K562 (cell line): Measurements from ENCODE around the gene GLDN. TPM values are rescaled to one million over a fixed set of nuclear protein-coding genes. Genes with fewer than 3 reads are reported as not detected.

Experiments used
- ATAC-seq: fragments of 200-7000 bp; cut with Tn5 transposase; 3 replicates; pipeline ENCODE4 v1.9.1; 2020; ENCODE audit warnings: moderate library complexity
- BruUV-seq: library from RNA; stranded (reverse); fragments of 400-500 nt; replicated peaks from 2 replicates; lab custom pipeline; 2021; lab: Mats Ljungman, UMichigan
- CTCF ChIA-PET: fragments of 300-600 bp; formaldehyde crosslinking; extraction: SDS; loops from one replicate; lab custom pipeline; 2021; ENCODE audit warnings: low intra/inter-chr PET ratio; lab: Yijun Ruan, JAX
- POLR2A ChIA-PET: fragments of 300-600, 350-650 bp; sonication (Branson Sonifier 250); formaldehyde crosslinking; extraction: SDS; loops from one replicate; lab custom pipeline; 2021; ENCODE audit warnings: antibody characterized with exemption, inconsistent platforms; lab: Yijun Ruan, JAX
- DNase-seq, 4 experiments: peaks; one replicate each; pipeline versions ENCODE4 v3.0.0 to v3.0.0-alpha.2; 2011 to 2018; ENCODE audit warnings: low spot score in 3 of 4, mixed read lengths in 3 of 4; ENCODE audit errors: extremely low read depth in 1 of 4
- FAIRE-seq: peaks from 2 replicates; lab custom pipeline; 2011; peaks lifted over from hg19 to GRCh38; lab: Jason Lieb, UNC
- H2AFZ ChIP-seq: 2 replicates; pipeline ENCODE4 v1.6.0; 2011; ENCODE audit warnings: low read depth, low read length, control low read depth, inconsistent platforms
- H3K27ac ChIP-seq: fragments of 200-600 bp; 3 replicates; pipeline ENCODE4 v1.8.0; 2011; ENCODE audit warnings: low read depth, mild to moderate bottlenecking, control low read depth, inconsistent platforms, low read length, moderate library complexity, mixed read lengths; ENCODE audit errors: extremely low read depth
- H3K27me3 ChIP-seq, 2 experiments: fragments of 300-600 bp in 1 of 2; 2 replicates in 1 of 2; 3 replicates in 1 of 2; pipeline versions ENCODE4 v1.6.0 to v1.8.0; 2011; ENCODE audit warnings: inconsistent platforms in 2 of 2, low read length in 2 of 2, mild to moderate bottlenecking in 1 of 2, mixed read lengths in 1 of 2, moderate library complexity in 1 of 2; ENCODE audit not compliant: control insufficient read depth in 2 of 2, insufficient read depth in 2 of 2
- H3K36me3 ChIP-seq: fragments of 300-600 bp; 3 replicates; pipeline ENCODE4 v1.8.0; 2011; ENCODE audit warnings: mild to moderate bottlenecking, low read length, inconsistent platforms; ENCODE audit not compliant: control insufficient read depth, insufficient read depth
- H3K4me1 ChIP-seq, 2 experiments: fragments of 200-600 bp in 1 of 2; replicated peaks in 1 of 2; 2 replicates in 1 of 2; 3 replicates in 1 of 2; pipeline versions ENCODE4 v1.5.1 to v1.8.0; 2011; ENCODE audit warnings: inconsistent platforms in 2 of 2, low read length in 2 of 2, mild to moderate bottlenecking in 1 of 2, mixed read lengths in 1 of 2, moderate library complexity in 1 of 2; ENCODE audit not compliant: control insufficient read depth in 2 of 2, insufficient read depth in 2 of 2
- H3K4me2 ChIP-seq: 2 replicates; pipeline ENCODE4 v1.6.1; 2011; ENCODE audit warnings: low read length, control low read depth, inconsistent platforms, mixed read lengths; ENCODE audit not compliant: insufficient read depth
- H3K4me3 ChIP-seq: fragments of 200-600 bp; sonication (generic), shearing (Covaris generic); 2 replicates; pipeline ENCODE4 v1.5.1; 2016; ENCODE audit warnings: control low read depth, inconsistent platforms
- H3K79me2 ChIP-seq: fragments of 200-600 bp; 3 replicates; pipeline ENCODE4 v1.8.0; 2011; ENCODE audit warnings: low read length, inconsistent platforms; ENCODE audit not compliant: control insufficient read depth, insufficient read depth
- H3K9ac ChIP-seq, 2 experiments: 2 replicates each; pipeline versions ENCODE4 v1.6.0 to v1.6.1; 2011; ENCODE audit warnings: low read depth in 2 of 2, low read length in 2 of 2, control low read depth in 1 of 2, inconsistent platforms in 1 of 2, mild to moderate bottlenecking in 1 of 2, mixed read lengths in 1 of 2; ENCODE audit not compliant: insufficient read depth in 1 of 2
- H3K9me1 ChIP-seq: one replicate; pipeline ENCODE4 v1.6.0; 2011; ENCODE audit warnings: inconsistent platforms, mild to moderate bottlenecking, low read length, moderate library complexity; ENCODE audit not compliant: control insufficient read depth, insufficient read depth
- H3K9me3 ChIP-seq: replicated peaks from 2 replicates; pipeline ENCODE4 v1.5.1; 2011; ENCODE audit warnings: low read depth, low read length, inconsistent platforms; ENCODE audit not compliant: control insufficient read depth, insufficient read depth
- H4K20me1 ChIP-seq: replicated peaks from 2 replicates; pipeline ENCODE4 v1.6.1; 2011; ENCODE audit warnings: low read length, inconsistent platforms, mixed read lengths; ENCODE audit not compliant: control insufficient read depth, insufficient read depth
- BHLHE40 ChIP-seq: IDR thresholded peaks from 2 replicates; pipeline ENCODE4 v1.6.1; 2011; ENCODE audit warnings: low read length, improper control_type of control experiment
- ESRRA ChIP-seq: fragments of 450-650 bp; IDR thresholded peaks from 2 replicates; pipeline ENCODE4 v1.6.1; 2014; ENCODE audit warnings: low read depth, mild to moderate bottlenecking, moderate library complexity, borderline replicate concordance
- HDGF ChIP-seq: fragments of 450-650 bp; IDR thresholded peaks from 2 replicates; pipeline ENCODE4 v1.6.1; 2016
- HMG20B ChIP-seq: fragments of 250-450 bp; sonication (Bioruptor Pico); IDR thresholded peaks from 2 replicates; pipeline ENCODE4 v1.5.0; 2021; ENCODE audit warnings: mild to moderate bottlenecking
- ILK ChIP-seq: fragments of 450-650 bp; IDR thresholded peaks from 2 replicates; pipeline ENCODE4 v1.6.1; 2016; ENCODE audit warnings: missing genetic modification characterization, low read depth, mild to moderate bottlenecking, missing compliant biosample characterization, moderate library complexity, borderline replicate concordance
- MIER1 ChIP-seq: fragments of 450-650 bp; IDR thresholded peaks from 2 replicates; pipeline ENCODE4 v1.6.1; 2016; ENCODE audit warnings: antibody characterized with exemption, mild to moderate bottlenecking, low read depth
- RFX5 ChIP-seq: IDR thresholded peaks from 2 replicates; pipeline ENCODE4 v1.6.1; 2011; ENCODE audit warnings: low read depth, mild to moderate bottlenecking, improper control_type of control experiment, low read length
- SETDB1 ChIP-seq: IDR thresholded peaks from one replicate; pipeline ENCODE4 v1.6.1; 2012; ENCODE audit warnings: low read length, control low read depth, inconsistent platforms
- SIN3B ChIP-seq: fragments of 450-650 bp; IDR thresholded peaks from 2 replicates; pipeline ENCODE4 v1.6.1; 2017; ENCODE audit warnings: low read depth, mild to moderate bottlenecking, moderate library complexity
- SIRT6 ChIP-seq: IDR thresholded peaks from one replicate; pipeline ENCODE4 v1.6.1; 2012; ENCODE audit warnings: low read depth, mild to moderate bottlenecking, control low read depth, inconsistent platforms, low read length, moderate library complexity
- ZBTB17 ChIP-seq: fragments of 450-650 bp; formaldehyde crosslinking; IDR thresholded peaks from 2 replicates; pipeline ENCODE4 v1.4.0; 2020; ENCODE audit warnings: mild to moderate bottlenecking
- ZNF274 ChIP-seq: IDR thresholded peaks from 2 replicates; pipeline ENCODE4 v1.6.1; 2011; ENCODE audit warnings: low read depth, mild to moderate bottlenecking, low read length, moderate library complexity, borderline replicate concordance
- ZNF408 ChIP-seq: fragments of 250-450 bp; sonication (Bioruptor Pico); IDR thresholded peaks from 2 replicates; pipeline ENCODE4 v1.4.0; 2020; ENCODE audit warnings: low read depth, mild to moderate bottlenecking, moderate library complexity
- ZNF41 ChIP-seq: fragments of 250-450 bp; sonication (Bioruptor Pico); conservative IDR thresholded peaks from 2 replicates; pipeline ENCODE4 v1.4.0; 2020; ENCODE audit warnings: mild to moderate bottlenecking
- ZNF75A ChIP-seq: fragments of 450-650 bp; formaldehyde crosslinking; IDR thresholded peaks from 2 replicates; pipeline ENCODE4 v1.4.0; 2020; ENCODE audit warnings: mild to moderate bottlenecking
- WGBS: fragments of 100-300 bp; shearing (Covaris generic); methylation state at CpG from one replicate; pipeline ENCODE4 v1.1.6; 2016; ENCODE audit warnings: low coverage, mixed read lengths; ENCODE audit not compliant: insufficient coverage; ENCODE audit errors: missing lambda C conversion rate; 5-methylcytosine and 5-hydroxymethylcytosine counted together
- in situ Hi-C: fragments of 300-500 bp; cut with MboI; formaldehyde crosslinking; loops from 4 replicates; pipeline ENCODE4 v1.15.0; 2018; ENCODE audit warnings: inconsistent platforms, mixed read lengths
- intact Hi-C: fragments of 100-400 bp; cut with micrococcal nuclease; formaldehyde crosslinking; loops from 2 replicates; pipeline ENCODE4 v1.14.2; 2022
- polyA plus RNA-seq, 8 experiments: library from polyadenylated mRNA; depleted of rRNA in 4 of 8; stranded (reverse) in 5 of 8; unstranded in 3 of 8; fragments of >200 nt; fragmentation: Nextera tagmentation in 2 of 8; fragmentation: Illumina TruSeq in 1 of 8; extraction: Ambion mirVana in 2 of 8; extraction: Trizol in 1 of 8; gene quantifications; 2 replicates each; pipeline versions ENCODE4 v1.2.1 to v1.2.3, GENCODE V29; 2011 to 2014; ENCODE audit warnings: inconsistent platforms in 1 of 8, missing spikeins in 1 of 8
- total RNA-seq, 7 experiments: library from RNA; depleted of rRNA in 6 of 7; stranded (reverse); fragments of >200 nt in 6 of 7; fragmentation: Illumina TruSeq in 2 of 7; extraction: Trizol in 2 of 7; gene quantifications; 2 replicates each; pipeline versions ENCODE4 v1.2.1 to v1.2.3, GENCODE V29; 2011 to 2021; ENCODE audit warnings: low replicate concordance in 1 of 7
- TF ChIP-seq, protein P1 (sequence below): sonication (generic); formaldehyde crosslinking; IDR thresholded peaks from 2 replicates; pipeline ENCODE4 v1.8.0; 2022; ENCODE audit warnings: missing genetic modification reagents, mild to moderate bottlenecking, borderline replicate concordance
- TF ChIP-seq, protein P2 (sequence below): sonication (generic); formaldehyde crosslinking; IDR thresholded peaks from 2 replicates; pipeline ENCODE4 v1.8.1; 2023; ENCODE audit warnings: mild to moderate bottlenecking, missing genetic modification reagents
- TF ChIP-seq, protein P3 (sequence below): fragments of 250-450 bp; sonication (Bioruptor Pico); IDR thresholded peaks from 2 replicates; pipeline ENCODE4 v1.5.0; 2022; ENCODE audit warnings: mild to moderate bottlenecking

Gene GLDN
- total and polyA plus RNA-seq, 9 of the 15 experiments (the other 6 are each of a cell fraction or from before 2014, with no cell fraction given) = 0.05 to 0.33 (median 0.18) TPM

DNA sequence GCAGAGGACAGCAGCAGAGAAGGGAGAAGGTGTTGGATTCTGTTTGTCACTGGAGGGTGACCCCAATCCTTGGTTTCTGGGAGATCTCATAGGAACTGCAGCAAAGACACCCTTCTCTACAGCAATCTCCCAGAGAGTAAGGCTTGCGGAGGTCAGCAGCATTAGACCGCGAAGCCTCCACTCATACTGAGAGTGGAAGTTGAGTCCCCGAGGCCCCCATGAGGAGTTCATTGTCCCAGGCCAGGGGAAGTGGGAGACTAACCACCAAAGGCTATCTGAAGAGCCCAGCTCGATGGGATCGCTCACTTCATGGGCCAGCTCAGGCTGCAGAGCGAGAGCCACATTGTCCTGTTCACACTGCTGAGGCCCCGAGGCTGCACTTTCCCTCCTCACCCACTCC, 44.6 kb downstream of the GLDN start:
- Histone ChIP-seq H3K9me3 (no peaks in the 10 kb centered on the region), H3K27ac (no peak overlapping the region), H3K9me1 (no peaks in the 10 kb centered on the region), H3K4me2 (no peak overlapping the region), H3K36me3 (no peaks in the 10 kb centered on the region), H2AFZ (no peak overlapping the region), H3K79me2 (no peaks in the 10 kb centered on the region), H4K20me1 (no peaks in the 10 kb centered on the region), H3K9ac (no peak overlapping the region), H3K4me3 (no peak overlapping the region), H3K27me3 (peaks cover 16 to 44% of the 10 kb centered on the region in 2 experiments; a peak in 4 of 5 replicates), H3K4me1 (no peaks in the 10 kb centered on the region; a peak in 1 of 5 replicates)
- POLR2A ChIA-PET = interaction anchor here (0.6 kb wide), 1 partner anchor 831 kb away, joined by 3 read pairs; no protein-coding TSS in a partner anchor
- in situ Hi-C loops = loop anchor here (5.0 kb wide), 1 partner anchor 224 kb away; no protein-coding TSS in a partner anchor
- no peak for ATAC-seq
- CTCF ChIA-PET = no interaction called here
- DNase-seq = no peak
- intact Hi-C loops = no loop called here
- FAIRE-seq = no peak
- WGBS = 1% methylated on average over 8 of the region's 8 CpGs
- no TSS peak for BruUV-seq
- no peak for TF ChIP-seq BHLHE40
- no peak for TF ChIP-seq ZNF41
- TF ChIP-seq, protein P1, sequence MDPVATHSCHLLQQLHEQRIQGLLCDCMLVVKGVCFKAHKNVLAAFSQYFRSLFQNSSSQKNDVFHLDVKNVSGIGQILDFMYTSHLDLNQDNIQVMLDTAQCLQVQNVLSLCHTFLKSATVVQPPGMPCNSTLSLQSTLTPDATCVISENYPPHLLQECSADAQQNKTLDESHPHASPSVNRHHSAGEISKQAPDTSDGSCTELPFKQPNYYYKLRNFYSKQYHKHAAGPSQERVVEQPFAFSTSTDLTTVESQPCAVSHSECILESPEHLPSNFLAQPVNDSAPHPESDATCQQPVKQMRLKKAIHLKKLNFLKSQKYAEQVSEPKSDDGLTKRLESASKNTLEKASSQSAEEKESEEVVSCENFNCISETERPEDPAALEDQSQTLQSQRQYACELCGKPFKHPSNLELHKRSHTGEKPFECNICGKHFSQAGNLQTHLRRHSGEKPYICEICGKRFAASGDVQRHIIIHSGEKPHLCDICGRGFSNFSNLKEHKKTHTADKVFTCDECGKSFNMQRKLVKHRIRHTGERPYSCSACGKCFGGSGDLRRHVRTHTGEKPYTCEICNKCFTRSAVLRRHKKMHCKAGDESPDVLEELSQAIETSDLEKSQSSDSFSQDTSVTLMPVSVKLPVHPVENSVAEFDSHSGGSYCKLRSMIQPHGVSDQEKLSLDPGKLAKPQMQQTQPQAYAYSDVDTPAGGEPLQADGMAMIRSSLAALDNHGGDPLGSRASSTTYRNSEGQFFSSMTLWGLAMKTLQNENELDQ (CRISPR knock-in tag) = no peak
- TF ChIP-seq RFX5 = no peak
- TF ChIP-seq, protein P2, sequence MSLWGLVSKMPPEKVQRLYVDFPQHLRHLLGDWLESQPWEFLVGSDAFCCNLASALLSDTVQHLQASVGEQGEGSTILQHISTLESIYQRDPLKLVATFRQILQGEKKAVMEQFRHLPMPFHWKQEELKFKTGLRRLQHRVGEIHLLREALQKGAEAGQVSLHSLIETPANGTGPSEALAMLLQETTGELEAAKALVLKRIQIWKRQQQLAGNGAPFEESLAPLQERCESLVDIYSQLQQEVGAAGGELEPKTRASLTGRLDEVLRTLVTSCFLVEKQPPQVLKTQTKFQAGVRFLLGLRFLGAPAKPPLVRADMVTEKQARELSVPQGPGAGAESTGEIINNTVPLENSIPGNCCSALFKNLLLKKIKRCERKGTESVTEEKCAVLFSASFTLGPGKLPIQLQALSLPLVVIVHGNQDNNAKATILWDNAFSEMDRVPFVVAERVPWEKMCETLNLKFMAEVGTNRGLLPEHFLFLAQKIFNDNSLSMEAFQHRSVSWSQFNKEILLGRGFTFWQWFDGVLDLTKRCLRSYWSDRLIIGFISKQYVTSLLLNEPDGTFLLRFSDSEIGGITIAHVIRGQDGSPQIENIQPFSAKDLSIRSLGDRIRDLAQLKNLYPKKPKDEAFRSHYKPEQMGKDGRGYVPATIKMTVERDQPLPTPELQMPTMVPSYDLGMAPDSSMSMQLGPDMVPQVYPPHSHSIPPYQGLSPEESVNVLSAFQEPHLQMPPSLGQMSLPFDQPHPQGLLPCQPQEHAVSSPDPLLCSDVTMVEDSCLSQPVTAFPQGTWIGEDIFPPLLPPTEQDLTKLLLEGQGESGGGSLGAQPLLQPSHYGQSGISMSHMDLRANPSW = no peak
- no peak for TF ChIP-seq MIER1
- no peak for TF ChIP-seq SIRT6
- TF ChIP-seq, protein P3, sequence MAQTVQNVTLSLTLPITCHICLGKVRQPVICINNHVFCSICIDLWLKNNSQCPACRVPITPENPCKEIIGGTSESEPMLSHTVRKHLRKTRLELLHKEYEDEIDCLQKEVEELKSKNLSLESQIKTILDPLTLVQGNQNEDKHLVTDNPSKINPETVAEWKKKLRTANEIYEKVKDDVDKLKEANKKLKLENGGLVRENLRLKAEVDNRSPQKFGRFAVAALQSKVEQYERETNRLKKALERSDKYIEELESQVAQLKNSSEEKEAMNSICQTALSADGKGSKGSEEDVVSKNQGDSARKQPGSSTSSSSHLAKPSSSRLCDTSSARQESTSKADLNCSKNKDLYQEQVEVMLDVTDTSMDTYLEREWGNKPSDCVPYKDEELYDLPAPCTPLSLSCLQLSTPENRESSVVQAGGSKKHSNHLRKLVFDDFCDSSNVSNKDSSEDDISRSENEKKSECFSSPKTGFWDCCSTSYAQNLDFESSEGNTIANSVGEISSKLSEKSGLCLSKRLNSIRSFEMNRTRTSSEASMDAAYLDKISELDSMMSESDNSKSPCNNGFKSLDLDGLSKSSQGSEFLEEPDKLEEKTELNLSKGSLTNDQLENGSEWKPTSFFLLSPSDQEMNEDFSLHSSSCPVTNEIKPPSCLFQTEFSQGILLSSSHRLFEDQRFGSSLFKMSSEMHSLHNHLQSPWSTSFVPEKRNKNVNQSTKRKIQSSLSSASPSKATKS (CRISPR knock-in tag) = no peak
- no peak for TF ChIP-seq ZNF75A
- no peak for TF ChIP-seq SIN3B
- TF ChIP-seq ZBTB17 (CRISPR knock-in tag) = no peak
- TF ChIP-seq HDGF = no peak
- no peak for TF ChIP-seq ILK
- no peak for TF ChIP-seq HMG20B (CRISPR knock-in tag)
- TF ChIP-seq ESRRA = no peak
- TF ChIP-seq ZNF274 = no peak
- no peak for TF ChIP-seq SETDB1
- TF ChIP-seq ZNF408 (CRISPR knock-in tag) = no peak
